Caco-2 (cell line): ENCODE measurements around the gene CAPN11. TPM values are rescaled to one million over a fixed set of nuclear protein-coding genes. Genes with fewer than 3 reads are reported as not detected.
"Not testable (repeated sequence)": the region's sequence is repeated elsewhere in the genome, so short reads cannot be mapped to it uniquely, and the experiment has no call there.

Experiments used
- BruUV-seq: library from RNA; stranded (reverse); fragments of 400-500 nt; replicated peaks from 2 replicates; lab custom pipeline; 2021; lab: Mats Ljungman, UMichigan
- CTCF ChIA-PET: fragments of 300-600 bp; sonication (Branson Sonifier 250); formaldehyde crosslinking; loops from one replicate; lab custom pipeline; 2022; ENCODE audit warnings: antibody characterized with exemption; lab: Charles Lee
- POLR2A ChIA-PET: fragments of 300-600 bp; sonication (Branson Sonifier 250); formaldehyde crosslinking; loops from one replicate; lab custom pipeline; 2022; ENCODE audit warnings: antibody characterized with exemption; lab: Charles Lee
- DNase-seq, 2 experiments: peaks; one replicate each; pipeline versions ENCODE4 v3.0.0 to v3.0.0-alpha.2; 2020 to 2022
- H3K27me3 ChIP-seq: replicated peaks from 2 replicates; pipeline ENCODE4 v1.6.0; 2011; ENCODE audit warnings: low read length; ENCODE audit not compliant: control insufficient read depth, insufficient read depth
- H3K36me3 ChIP-seq: 2 replicates; pipeline ENCODE4 v1.5.1; 2011; ENCODE audit warnings: low read length; ENCODE audit not compliant: control insufficient read depth, insufficient read depth
- H3K4me1 ChIP-seq: fragments of 250-450 bp; sonication (Bioruptor Pico); 2 replicates; pipeline ENCODE4 v1.5.1; 2020; ENCODE audit warnings: mild to moderate bottlenecking
- H3K4me3 ChIP-seq: 2 replicates; pipeline ENCODE4 v1.5.1; 2011; ENCODE audit warnings: low read depth, mild to moderate bottlenecking, control low read depth, low read length
- H3K9me3 ChIP-seq: fragments of 250-450 bp; sonication (Bioruptor Pico); 2 replicates; pipeline ENCODE4 v1.5.1; 2020; ENCODE audit warnings: mild to moderate bottlenecking, moderate library complexity
- H3K27ac Mint-ChIP-seq: one replicate; pipeline ENCODE4 v1.8.0; 2022; ENCODE audit warnings: mixed read lengths; ENCODE audit not compliant: unreplicated experiment
- H3K27me3 Mint-ChIP-seq: one replicate; pipeline ENCODE4 v1.8.0; 2022; ENCODE audit warnings: mixed read lengths; ENCODE audit not compliant: insufficient read depth, unreplicated experiment
- H3K36me3 Mint-ChIP-seq: one replicate; pipeline ENCODE4 v1.8.0; 2022; ENCODE audit warnings: mild to moderate bottlenecking, mixed read lengths; ENCODE audit not compliant: insufficient read depth, unreplicated experiment
- H3K4me1 Mint-ChIP-seq: one replicate; pipeline ENCODE4 v1.8.0; 2022; ENCODE audit warnings: low read depth, mixed read lengths; ENCODE audit not compliant: unreplicated experiment
- H3K4me3 Mint-ChIP-seq: one replicate; pipeline ENCODE4 v1.8.0; 2022; ENCODE audit warnings: mild to moderate bottlenecking, moderate library complexity, mixed read lengths; ENCODE audit not compliant: unreplicated experiment
- H3K9me3 Mint-ChIP-seq: one replicate; pipeline ENCODE4 v1.8.0; 2022; ENCODE audit warnings: mixed read lengths; ENCODE audit not compliant: unreplicated experiment
- intact Hi-C: fragments of 100-400 bp; cut with micrococcal nuclease; formaldehyde crosslinking; loops from one replicate; pipeline ENCODE4 v1.10.0; 2022; ENCODE audit not compliant: unreplicated experiment
- total RNA-seq: library from RNA; stranded (reverse); gene quantifications from 2 replicates; pipeline ENCODE4 v1.2.3, GENCODE V29; 2022
- TF ChIP-seq, protein P1 (sequence below), 2 experiments: fragments of 200-600 bp in 1 of 2; IDR thresholded peaks; 1 replicate in 1 of 2; 2 replicates in 1 of 2; pipeline versions ENCODE4 v1.5.1 to v1.8.0; 2011 to 2022; ENCODE audit warnings: antibody characterized with exemption in 1 of 2, control low read depth in 1 of 2, inconsistent platforms in 1 of 2, low read depth in 1 of 2, low read length in 1 of 2, mild to moderate bottlenecking in 1 of 2, moderate library complexity in 1 of 2; ENCODE audit not compliant: insufficient read depth in 1 of 2, severe bottlenecking in 1 of 2, unreplicated experiment in 1 of 2

The CAPN11 gene
- total RNA-seq, 1 experiment from 2014 or later, result not detected

DNA sequence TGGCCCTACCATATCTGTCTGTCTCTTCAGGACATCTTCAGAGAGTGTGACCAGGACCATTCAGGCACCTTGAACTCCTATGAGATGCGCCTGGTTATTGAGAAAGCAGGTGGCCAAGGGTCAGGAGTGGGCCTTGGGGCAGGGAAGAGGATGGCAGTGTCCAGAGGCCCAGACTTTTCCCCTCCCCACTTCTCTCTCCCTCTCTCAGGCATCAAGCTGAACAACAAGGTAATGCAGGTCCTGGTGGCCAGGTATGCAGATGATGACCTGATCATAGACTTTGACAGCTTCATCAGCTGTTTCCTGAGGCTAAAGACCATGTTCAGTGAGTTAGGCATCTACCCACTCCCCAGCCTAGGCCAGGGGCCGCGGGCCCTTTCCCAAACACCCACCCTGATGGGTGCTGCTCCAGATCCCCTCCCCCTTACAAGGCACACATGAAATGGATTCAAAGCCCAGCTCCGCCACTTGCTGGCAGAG, 24.3 kb downstream of the CAPN11 start:
- BruUV-seq, result no TSS peak
- Mint-ChIP-seq H3K4me1 (peaks cover 8% of the 10 kb centered on the region), H3K9me3 (no peaks in the 10 kb centered on the region), H3K27ac (no peak overlapping the region), H3K27me3 (no peaks in the 10 kb centered on the region), H3K4me3 (no peak overlapping the region), H3K36me3 (no peaks in the 10 kb centered on the region)
- TF ChIP-seq, protein P1, sequence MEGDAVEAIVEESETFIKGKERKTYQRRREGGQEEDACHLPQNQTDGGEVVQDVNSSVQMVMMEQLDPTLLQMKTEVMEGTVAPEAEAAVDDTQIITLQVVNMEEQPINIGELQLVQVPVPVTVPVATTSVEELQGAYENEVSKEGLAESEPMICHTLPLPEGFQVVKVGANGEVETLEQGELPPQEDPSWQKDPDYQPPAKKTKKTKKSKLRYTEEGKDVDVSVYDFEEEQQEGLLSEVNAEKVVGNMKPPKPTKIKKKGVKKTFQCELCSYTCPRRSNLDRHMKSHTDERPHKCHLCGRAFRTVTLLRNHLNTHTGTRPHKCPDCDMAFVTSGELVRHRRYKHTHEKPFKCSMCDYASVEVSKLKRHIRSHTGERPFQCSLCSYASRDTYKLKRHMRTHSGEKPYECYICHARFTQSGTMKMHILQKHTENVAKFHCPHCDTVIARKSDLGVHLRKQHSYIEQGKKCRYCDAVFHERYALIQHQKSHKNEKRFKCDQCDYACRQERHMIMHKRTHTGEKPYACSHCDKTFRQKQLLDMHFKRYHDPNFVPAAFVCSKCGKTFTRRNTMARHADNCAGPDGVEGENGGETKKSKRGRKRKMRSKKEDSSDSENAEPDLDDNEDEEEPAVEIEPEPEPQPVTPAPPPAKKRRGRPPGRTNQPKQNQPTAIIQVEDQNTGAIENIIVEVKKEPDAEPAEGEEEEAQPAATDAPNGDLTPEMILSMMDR (IDR thresholded peaks at IDR 0.05; ENCODE audit: insufficient read depth in 1 of 2, low read depth in 1 of 2, low read length in 1 of 2, severe bottlenecking in 1 of 2, unreplicated experiment in 1 of 2), result no peak
- no peak overlapping the region for H3K4me3 ChIP-seq
- no peaks in the 10 kb centered on the region for H3K4me1 ChIP-seq
- no peaks in the 10 kb centered on the region for H3K27me3 ChIP-seq
- no peaks in the 10 kb centered on the region for H3K9me3 ChIP-seq
- POLR2A ChIA-PET, result no interaction called here
- CTCF ChIA-PET, result no interaction called here
- no peak for DNase-seq
- no peaks in the 10 kb centered on the region for H3K36me3 ChIP-seq
- intact Hi-C loops, result no loop called here

DNA sequence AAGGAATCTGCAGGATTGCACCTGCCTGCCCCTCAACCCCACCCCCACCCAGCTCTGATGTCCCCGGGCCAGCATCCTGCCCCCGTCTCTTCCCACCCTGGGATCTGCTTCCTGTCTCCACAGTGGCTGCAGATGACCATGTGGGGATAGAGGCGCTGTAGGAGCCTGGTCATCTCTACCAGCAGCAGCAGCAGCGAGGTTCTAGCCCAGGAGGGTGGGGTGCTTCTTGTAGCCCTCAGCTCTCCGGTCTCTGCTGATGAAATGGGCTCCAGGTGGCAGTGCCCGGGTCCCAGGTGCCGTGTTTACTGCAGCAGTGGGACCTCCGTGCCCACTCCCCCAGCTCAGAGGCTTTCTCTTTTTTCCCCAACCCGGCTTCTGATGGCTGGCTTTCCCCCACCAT, 25.2 kb downstream of the CAPN11 start:
- Mint-ChIP-seq H3K27me3 (no peaks in the 10 kb centered on the region), H3K4me3 (no peak overlapping the region), H3K4me1 (peaks cover 8% of the 10 kb centered on the region), H3K27ac (no peak overlapping the region), H3K9me3 (no peaks in the 10 kb centered on the region), H3K36me3 (no peaks in the 10 kb centered on the region)
- ChIA-PET CTCF (no interaction called here), POLR2A (no interaction called here)
- Histone ChIP-seq H3K9me3 (no peaks in the 10 kb centered on the region), H3K4me1 (no peaks in the 10 kb centered on the region), H3K36me3 (no peaks in the 10 kb centered on the region), H3K4me3 (no peak overlapping the region), H3K27me3 (no peaks in the 10 kb centered on the region)
- no peak for DNase-seq
- TF ChIP-seq, protein P1 (IDR thresholded peaks at IDR 0.05; ENCODE audit: insufficient read depth in 1 of 2, low read depth in 1 of 2, low read length in 1 of 2, severe bottlenecking in 1 of 2, unreplicated experiment in 1 of 2), result no peak
- BruUV-seq, result no TSS peak
- intact Hi-C loops, result no loop called here

DNA sequence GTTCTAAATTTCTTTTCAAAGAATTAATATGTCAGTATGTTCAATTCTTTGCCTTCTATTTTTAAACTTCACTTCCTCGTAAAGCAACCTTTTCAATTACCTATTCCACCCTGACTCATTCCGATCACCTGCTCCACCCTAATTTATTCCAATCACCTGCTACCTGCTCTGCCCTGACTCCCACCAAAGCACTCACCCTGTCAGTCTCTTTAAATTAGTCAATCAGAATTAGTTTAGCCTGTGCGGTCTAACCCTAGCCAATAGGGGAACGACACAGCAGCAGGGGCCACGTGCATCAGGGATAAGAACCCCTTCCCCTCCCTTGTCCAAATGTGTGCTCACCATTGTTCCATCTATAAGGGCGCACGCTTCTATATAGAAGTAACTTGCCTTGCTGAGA, 26.7 kb downstream of the CAPN11 start:
- H3K4me1 Mint-ChIP-seq, H3K36me3 ChIP-seq, H3K4me3 Mint-ChIP-seq, H3K27me3 Mint-ChIP-seq, H3K4me1 ChIP-seq, H3K27me3 ChIP-seq, intact Hi-C loops, H3K9me3 Mint-ChIP-seq, POLR2A ChIA-PET, H3K36me3 Mint-ChIP-seq, H3K4me3 ChIP-seq, H3K27ac Mint-ChIP-seq, DNase-seq, BruUV-seq, H3K9me3 ChIP-seq: not testable (repeated sequence)
- CTCF ChIA-PET, result interaction anchor here (1.8 kb wide), 1 partner anchor 49 kb away, joined by 4 read pairs; no protein-coding TSS in a partner anchor
